Erythroblast (primary cell): ENCODE measurements around the gene GJD2.

Experiments
- DNase-seq, 2 experiments: peaks; one replicate each; lab custom pipeline; 2025; lab: John Stamatoyannopoulos, UW
- GATA1 ChIP-seq: IDR thresholded peaks from 2 replicates; pipeline ENCODE4 v1.6.1; 2011; ENCODE audit warnings: low read depth, mild to moderate bottlenecking, control low read depth, low read length, moderate library complexity
- POLR2A ChIP-seq: IDR thresholded peaks from 2 replicates; pipeline ENCODE4 v1.6.1; 2011; ENCODE audit warnings: mild to moderate bottlenecking, low read length

GJD2 gene

DNA sequence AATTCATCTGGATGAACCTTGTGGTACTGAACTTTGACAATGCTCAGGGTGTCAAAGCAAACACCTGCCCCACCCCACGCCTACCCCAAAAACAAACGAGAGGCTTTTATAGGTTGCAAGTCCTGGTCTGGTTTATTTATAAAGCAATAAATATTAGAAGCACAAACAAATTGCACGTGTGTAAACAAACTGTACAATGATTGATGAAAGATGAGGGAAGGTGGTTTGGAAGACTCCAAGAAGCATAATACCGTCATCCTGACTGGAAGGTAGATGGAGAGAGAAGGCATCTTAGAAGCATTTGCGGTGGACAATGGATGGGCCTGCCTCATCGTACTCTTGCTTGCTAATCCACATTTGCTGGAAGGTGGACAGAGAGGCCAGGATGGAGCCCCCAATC lies 35.3 kb upstream of the GJD2 start:
- no peak for DNase-seq
- TF ChIP-seq GATA1 (no peak), POLR2A (no peak)

DNA sequence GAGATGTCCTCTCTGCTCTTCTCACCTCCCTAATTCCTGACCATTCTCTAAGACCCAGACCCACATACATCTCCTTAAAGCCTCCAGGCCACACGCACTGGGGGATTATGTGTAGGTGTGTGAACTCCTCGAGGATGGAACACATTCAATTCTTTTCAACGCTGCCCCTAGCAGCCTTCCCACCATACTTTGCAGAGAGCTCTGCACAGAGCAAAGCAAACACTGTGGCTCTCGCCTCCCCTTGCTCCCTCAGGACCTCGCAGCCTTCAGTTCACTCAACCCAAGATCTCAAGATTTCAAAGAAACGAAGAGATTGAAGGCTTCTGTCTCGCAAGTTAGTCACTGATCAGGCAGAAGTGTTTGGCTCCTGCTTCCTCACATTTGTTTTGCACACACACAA lies 34.5 kb upstream of the GJD2 start:
- DNase-seq, result no peak
- TF ChIP-seq GATA1 (no peak), POLR2A (no peak)

DNA sequence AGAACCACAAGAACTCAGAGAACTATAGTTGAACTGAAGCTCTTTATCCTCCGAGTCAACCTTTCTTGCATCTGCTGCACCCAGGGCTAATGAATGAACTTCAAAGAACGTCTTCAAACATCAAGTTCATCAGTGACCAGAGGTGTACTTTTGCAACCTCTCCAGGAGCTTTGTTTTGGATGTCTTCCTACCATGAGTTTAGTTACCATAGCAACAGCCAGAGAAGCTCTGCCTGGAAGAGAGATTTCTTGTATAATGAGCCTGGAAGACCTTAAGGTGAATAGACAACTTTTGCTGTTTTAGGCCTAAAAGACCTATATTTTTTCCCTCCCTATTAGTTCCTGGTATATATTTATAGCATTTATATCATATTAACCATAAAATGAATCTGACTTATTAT lies 31.4 kb upstream of the GJD2 start:
- DNase-seq, result no peak

GRCh38 chr15:34783991-34784390 lies 29.2 kb upstream of the GJD2 start:
- TF ChIP-seq GATA1 (no peak), POLR2A (no peak)

More for the DNA sequence above, 31.4 kb upstream of the GJD2 start:
- TF ChIP-seq GATA1 (no peak), POLR2A (no peak)

DNA sequence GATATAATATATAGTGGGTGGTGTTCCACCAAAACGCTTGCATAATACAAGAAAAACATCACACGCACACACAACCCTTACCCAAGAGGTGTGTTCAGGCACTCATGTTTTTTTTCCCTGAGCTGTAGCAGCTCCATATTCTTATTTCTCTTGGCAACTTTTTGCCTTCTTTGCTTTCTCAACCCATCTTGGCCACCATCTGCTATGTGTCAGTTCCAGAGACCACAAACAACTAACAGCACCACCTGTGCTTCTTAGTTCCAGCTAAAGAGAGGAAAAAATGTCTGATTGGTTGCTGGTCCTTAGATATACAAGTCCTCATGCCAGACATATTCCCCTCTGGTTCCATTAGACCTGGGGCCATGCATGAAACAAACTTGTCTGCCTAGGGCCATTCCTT lies 28.6 kb upstream of the GJD2 start:
- TF ChIP-seq POLR2A, result no peak
- TF ChIP-seq GATA1, result no peak
- DNase-seq, result no peak

More at GRCh38 chr15:34783991-34784390, 29.2 kb upstream of the GJD2 start:
- no peak for DNase-seq

GRCh38 chr15:34782901-34783300 lies 28.1 kb upstream of the GJD2 start:
- DNase-seq, result no peak

GRCh38 chr15:34780725-34781124 lies 25.9 kb upstream of the GJD2 start:
- TF ChIP-seq POLR2A, result no peak
- no peak for TF ChIP-seq GATA1
- no peak for DNase-seq

More at GRCh38 chr15:34782901-34783300, 28.1 kb upstream of the GJD2 start:
- TF ChIP-seq GATA1 (no peak), POLR2A (no peak)

- DNase-seq, result no peak
Measured at GRCh38 chr15:34776606-34777105, 21.9 kb upstream of the GJD2 start.

GRCh38 chr15:34773917-34774316 lies 19.1 kb upstream of the GJD2 start:
- TF ChIP-seq POLR2A (no peak), GATA1 (no peak)
- DNase-seq, result no peak

More at GRCh38 chr15:34776606-34777105, 21.9 kb upstream of the GJD2 start:
- TF ChIP-seq GATA1 (no peak), POLR2A (no peak)

- no peak for DNase-seq
Measured at GRCh38 chr15:34773013-34773412, 18.2 kb upstream of the GJD2 start.

GRCh38 chr15:34772312-34772711 lies 17.5 kb upstream of the GJD2 start:
- TF ChIP-seq GATA1 (no peak), POLR2A (no peak)
- no peak for DNase-seq

More at GRCh38 chr15:34773013-34773412, 18.2 kb upstream of the GJD2 start:
- TF ChIP-seq POLR2A (no peak), GATA1 (no peak)

- TF ChIP-seq GATA1, result no peak
- TF ChIP-seq POLR2A, result no peak
- DNase-seq, result no peak
Measured at GRCh38 chr15:34769711-34770110, 14.9 kb upstream of the GJD2 start.

DNA sequence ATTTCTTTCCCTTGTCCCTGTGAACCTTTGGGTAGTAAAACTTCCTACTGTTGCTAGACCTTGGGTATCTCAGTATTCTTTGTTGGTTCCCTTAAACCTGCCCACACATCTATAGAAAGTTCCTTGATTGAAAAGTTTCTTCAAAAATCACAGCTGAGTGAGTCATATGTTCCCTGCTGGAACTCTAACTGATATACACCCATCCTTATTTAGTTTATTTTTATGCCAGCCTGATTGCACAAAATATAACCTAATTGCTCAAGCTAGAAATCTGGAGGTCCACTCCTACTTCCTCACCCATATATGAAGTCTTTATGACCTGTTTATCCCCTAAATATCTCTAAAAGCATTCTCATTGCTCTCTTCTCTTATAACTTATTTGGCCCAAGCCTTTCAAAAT lies 13.7 kb upstream of the GJD2 start:
- no peak for DNase-seq
- TF ChIP-seq POLR2A (no peak), GATA1 (no peak)

GRCh38 chr15:34765741-34766140 lies 10.9 kb upstream of the GJD2 start:
- no peak for TF ChIP-seq POLR2A
- no peak for TF ChIP-seq GATA1
- DNase-seq, result no peak

- no peak for DNase-seq
- TF ChIP-seq POLR2A (no peak), GATA1 (no peak)
Measured at GRCh38 chr15:34760909-34761308, 6.1 kb upstream of the GJD2 start.
